ENCODE results near the gene TAMALIN.

The TAMALIN gene

GRCh38 chr12:52033446-52034140 is 26.8 kb downstream of the TAMALIN start:
- Histone ChIP-seq H3K27ac (ENCODE audit: insufficient read depth, low read length, poor library complexity, severe bottlenecking) (peak overlapping the region; percentile 73), H3K4me1 (ENCODE audit: control insufficient read depth, insufficient read depth, low read length, poor library complexity, severe bottlenecking) (peaks cover 24% of the 10 kb centered on the region), H3K27me3 (replicated peaks; ENCODE audit: control insufficient read depth, insufficient read depth, low read length, poor library complexity, severe bottlenecking) (no peaks in the 10 kb centered on the region), H3K9me3 (ENCODE audit: control insufficient read depth, low read length) (no peaks in the 10 kb centered on the region), H3K4me3 (ENCODE audit: insufficient read depth, low read depth, low read length, poor library complexity, severe bottlenecking) (peak overlapping the region; percentile 41), H3K36me3 (ENCODE audit: control insufficient read depth, insufficient read depth, low read length) (no peaks in the 10 kb centered on the region)
- no peak for DNase-seq

GRCh38 chr12:52035190-52035589 is 28.4 kb downstream of the TAMALIN start:
- DNase-seq: no peak
- no peak overlapping the region for H3K4me3 ChIP-seq (ENCODE audit: insufficient read depth, low read depth, low read length, poor library complexity, severe bottlenecking)
- no peaks in the 10 kb centered on the region for H3K36me3 ChIP-seq (ENCODE audit: control insufficient read depth, insufficient read depth, low read length)
- H3K27ac ChIP-seq (ENCODE audit: insufficient read depth, low read length, poor library complexity, severe bottlenecking): no peak overlapping the region
- peaks cover 24% of the 10 kb centered on the region for H3K4me1 ChIP-seq (ENCODE audit: control insufficient read depth, insufficient read depth, low read length, poor library complexity, severe bottlenecking)
- no peaks in the 10 kb centered on the region for H3K9me3 ChIP-seq (ENCODE audit: control insufficient read depth, low read length)
- H3K27me3 ChIP-seq (replicated peaks; ENCODE audit: control insufficient read depth, insufficient read depth, low read length, poor library complexity, severe bottlenecking): no peaks in the 10 kb centered on the region

DNA sequence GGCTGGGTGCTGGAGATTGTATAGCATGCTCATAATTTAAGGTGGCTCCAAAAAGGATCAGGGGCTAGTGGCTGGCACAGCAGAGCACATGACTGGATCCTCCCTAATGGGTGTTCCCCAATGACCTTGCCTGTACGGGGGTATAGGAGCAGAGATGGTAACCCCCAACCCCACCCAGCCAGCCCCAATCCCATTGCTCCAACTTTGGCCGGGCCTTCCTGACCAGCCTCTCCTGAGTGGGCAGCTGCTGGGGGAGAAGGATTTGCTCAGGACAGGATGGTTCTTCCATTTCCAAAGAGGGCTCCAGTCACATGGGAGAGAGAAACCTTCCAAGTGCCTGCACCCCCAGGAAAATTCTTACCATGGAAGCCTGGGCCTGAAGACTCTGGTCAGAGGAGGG is 29.2 kb downstream of the TAMALIN start:
- Histone ChIP-seq H3K9me3 (ENCODE audit: control insufficient read depth, low read length) (no peaks in the 10 kb centered on the region), H3K4me1 (ENCODE audit: control insufficient read depth, insufficient read depth, low read length, poor library complexity, severe bottlenecking) (peaks cover 24% of the 10 kb centered on the region), H3K27me3 (replicated peaks; ENCODE audit: control insufficient read depth, insufficient read depth, low read length, poor library complexity, severe bottlenecking) (no peaks in the 10 kb centered on the region), H3K27ac (ENCODE audit: insufficient read depth, low read length, poor library complexity, severe bottlenecking) (no peak overlapping the region), H3K4me3 (ENCODE audit: insufficient read depth, low read depth, low read length, poor library complexity, severe bottlenecking) (no peak overlapping the region), H3K36me3 (ENCODE audit: control insufficient read depth, insufficient read depth, low read length) (no peaks in the 10 kb centered on the region)
- DNase-seq: no peak

DNA sequence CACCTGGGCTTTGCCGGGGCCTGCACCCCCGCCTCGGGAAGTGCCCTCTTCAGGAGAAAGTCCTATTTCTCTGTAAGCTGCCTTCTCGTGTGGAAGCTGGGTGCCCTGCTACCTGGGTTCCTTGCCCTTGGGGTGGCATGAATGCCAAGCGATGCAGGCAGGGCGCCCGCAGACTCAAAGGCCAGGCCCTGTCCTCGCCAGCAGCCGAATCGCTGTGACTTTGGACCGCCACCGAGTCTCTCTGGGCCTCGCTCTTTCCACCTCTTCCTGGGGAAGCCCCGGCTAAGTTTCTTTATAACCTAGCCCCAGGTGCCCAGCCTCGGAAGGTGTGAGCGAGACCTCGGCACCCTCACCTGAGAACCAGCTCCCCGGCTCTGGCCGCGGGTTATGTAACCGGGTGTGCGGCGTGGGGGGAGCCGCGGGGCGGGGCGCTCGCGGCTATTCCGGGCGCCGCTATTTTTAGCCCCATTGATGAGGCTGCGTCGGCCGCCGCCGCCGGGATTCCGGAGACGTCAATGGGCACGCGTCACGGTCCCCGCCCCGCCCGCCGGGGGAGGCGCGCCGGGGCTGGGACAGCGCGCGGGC is 29.9 kb downstream of the TAMALIN start:
- Histone ChIP-seq H3K4me3 (ENCODE audit: insufficient read depth, low read depth, low read length, poor library complexity, severe bottlenecking) (peak overlapping the region; percentile 22), H3K27me3 (replicated peaks; ENCODE audit: control insufficient read depth, insufficient read depth, low read length, poor library complexity, severe bottlenecking) (no peaks in the 10 kb centered on the region), H3K9me3 (ENCODE audit: control insufficient read depth, low read length) (no peaks in the 10 kb centered on the region), H3K27ac (ENCODE audit: insufficient read depth, low read length, poor library complexity, severe bottlenecking) (peak overlapping the region; percentile 54), H3K4me1 (ENCODE audit: control insufficient read depth, insufficient read depth, low read length, poor library complexity, severe bottlenecking) (peaks cover 24% of the 10 kb centered on the region), H3K36me3 (ENCODE audit: control insufficient read depth, insufficient read depth, low read length) (no peaks in the 10 kb centered on the region)
- DNase-seq: peak; percentile 86 to 88 (median 86)

GRCh38 chr12:52037248-52037861 is 30.6 kb downstream of the TAMALIN start:
- Histone ChIP-seq H3K4me3 (ENCODE audit: insufficient read depth, low read depth, low read length, poor library complexity, severe bottlenecking) (peak overlapping the region; percentile 44), H3K27ac (ENCODE audit: insufficient read depth, low read length, poor library complexity, severe bottlenecking) (peak overlapping the region; percentile 3)
- DNase-seq: no peak

DNA sequence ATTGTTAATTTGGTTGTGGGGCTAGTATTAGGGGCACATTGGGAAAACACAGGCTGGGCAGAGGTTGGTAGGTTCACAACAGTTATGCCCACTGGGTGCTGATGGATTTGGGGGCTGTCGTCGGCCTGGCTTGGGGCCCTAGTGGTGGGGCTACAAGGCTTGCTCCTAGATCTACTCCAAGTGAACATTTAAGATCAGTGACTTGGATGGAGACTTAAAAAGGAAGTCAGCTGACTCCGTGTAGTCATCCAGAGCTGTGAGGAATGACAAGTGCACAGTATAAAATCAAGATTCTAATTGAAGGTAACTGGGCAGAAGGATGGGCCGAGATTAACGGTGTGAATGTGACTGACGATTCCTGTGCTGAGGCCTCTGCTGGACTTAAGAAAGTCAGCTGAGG is 31.7 kb downstream of the TAMALIN start:
- H3K4me3 ChIP-seq (ENCODE audit: insufficient read depth, low read depth, low read length, poor library complexity, severe bottlenecking): no peak overlapping the region
- no peaks in the 10 kb centered on the region for H3K27me3 ChIP-seq (replicated peaks; ENCODE audit: control insufficient read depth, insufficient read depth, low read length, poor library complexity, severe bottlenecking)
- no peak for DNase-seq
- peaks cover 26% of the 10 kb centered on the region for H3K4me1 ChIP-seq (ENCODE audit: control insufficient read depth, insufficient read depth, low read length, poor library complexity, severe bottlenecking)
- H3K36me3 ChIP-seq (ENCODE audit: control insufficient read depth, insufficient read depth, low read length): no peaks in the 10 kb centered on the region
- H3K27ac ChIP-seq (ENCODE audit: insufficient read depth, low read length, poor library complexity, severe bottlenecking): no peak overlapping the region
- no peaks in the 10 kb centered on the region for H3K9me3 ChIP-seq (ENCODE audit: control insufficient read depth, low read length)

More at GRCh38 chr12:52037248-52037861, 30.6 kb downstream of the TAMALIN start:
- H3K36me3 ChIP-seq (ENCODE audit: control insufficient read depth, insufficient read depth, low read length): no peaks in the 10 kb centered on the region
- H3K27me3 ChIP-seq (replicated peaks; ENCODE audit: control insufficient read depth, insufficient read depth, low read length, poor library complexity, severe bottlenecking): no peaks in the 10 kb centered on the region
- H3K9me3 ChIP-seq (ENCODE audit: control insufficient read depth, low read length): no peaks in the 10 kb centered on the region
- H3K4me1 ChIP-seq (ENCODE audit: control insufficient read depth, insufficient read depth, low read length, poor library complexity, severe bottlenecking): peaks cover 30% of the 10 kb centered on the region

DNA sequence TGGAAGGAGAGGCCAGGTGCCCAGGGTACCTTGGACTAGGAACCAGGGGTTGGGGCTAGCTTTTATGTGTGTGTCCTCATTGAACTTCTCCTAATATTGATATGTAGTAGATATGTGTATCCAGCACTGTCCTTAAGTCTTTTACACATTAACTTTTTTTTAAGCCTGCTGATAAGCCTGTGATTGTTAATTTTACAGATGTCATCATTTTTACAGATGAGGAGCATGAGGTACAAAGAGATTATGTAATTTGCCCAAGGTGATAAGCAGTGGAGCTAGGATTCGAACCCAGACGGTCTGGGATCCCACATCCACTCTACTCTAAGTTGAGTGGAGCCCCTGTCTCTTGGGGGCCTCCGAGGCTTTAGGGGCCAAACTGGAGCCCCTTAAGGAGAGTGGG is 34.3 kb downstream of the TAMALIN start:
- no peaks in the 10 kb centered on the region for H3K27me3 ChIP-seq (replicated peaks; ENCODE audit: control insufficient read depth, insufficient read depth, low read length, poor library complexity, severe bottlenecking)
- peaks cover 21% of the 10 kb centered on the region for H3K4me1 ChIP-seq (ENCODE audit: control insufficient read depth, insufficient read depth, low read length, poor library complexity, severe bottlenecking)
- no peak overlapping the region for H3K4me3 ChIP-seq (ENCODE audit: insufficient read depth, low read depth, low read length, poor library complexity, severe bottlenecking)
- H3K9me3 ChIP-seq (ENCODE audit: control insufficient read depth, low read length): no peaks in the 10 kb centered on the region
- DNase-seq: no peak
- H3K36me3 ChIP-seq (ENCODE audit: control insufficient read depth, insufficient read depth, low read length): no peaks in the 10 kb centered on the region
- no peak overlapping the region for H3K27ac ChIP-seq (ENCODE audit: insufficient read depth, low read length, poor library complexity, severe bottlenecking)

DNA sequence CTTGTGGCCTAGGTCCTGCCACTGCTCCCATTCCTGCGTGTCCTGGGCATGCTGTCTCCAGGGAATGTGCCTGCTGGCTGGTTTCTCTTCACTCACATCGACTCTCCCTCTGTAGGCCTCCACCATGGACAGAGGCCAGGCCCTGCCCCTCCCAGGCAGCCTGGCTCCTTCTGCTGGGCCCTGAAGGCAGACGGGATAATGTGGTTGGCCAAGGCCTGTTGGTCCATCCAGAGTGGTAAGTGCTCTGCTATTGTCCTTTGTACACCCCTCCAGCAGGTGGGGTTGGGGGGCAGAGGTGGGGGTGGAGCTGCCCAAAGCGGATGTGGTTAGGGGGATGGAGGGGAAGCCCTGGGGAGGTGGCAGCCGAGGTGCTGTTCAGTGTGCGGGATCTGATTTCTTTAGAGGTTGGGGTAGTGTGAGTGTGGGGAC is 35.0 kb downstream of the TAMALIN start:
- Histone ChIP-seq H3K4me1 (ENCODE audit: control insufficient read depth, insufficient read depth, low read length, poor library complexity, severe bottlenecking) (peaks cover 15% of the 10 kb centered on the region), H3K9me3 (ENCODE audit: control insufficient read depth, low read length) (no peaks in the 10 kb centered on the region), H3K27me3 (replicated peaks; ENCODE audit: control insufficient read depth, insufficient read depth, low read length, poor library complexity, severe bottlenecking) (no peaks in the 10 kb centered on the region), H3K36me3 (ENCODE audit: control insufficient read depth, insufficient read depth, low read length) (no peaks in the 10 kb centered on the region), H3K27ac (ENCODE audit: insufficient read depth, low read length, poor library complexity, severe bottlenecking) (no peak overlapping the region), H3K4me3 (ENCODE audit: insufficient read depth, low read depth, low read length, poor library complexity, severe bottlenecking) (no peak overlapping the region)
- DNase-seq: no peak

DNA sequence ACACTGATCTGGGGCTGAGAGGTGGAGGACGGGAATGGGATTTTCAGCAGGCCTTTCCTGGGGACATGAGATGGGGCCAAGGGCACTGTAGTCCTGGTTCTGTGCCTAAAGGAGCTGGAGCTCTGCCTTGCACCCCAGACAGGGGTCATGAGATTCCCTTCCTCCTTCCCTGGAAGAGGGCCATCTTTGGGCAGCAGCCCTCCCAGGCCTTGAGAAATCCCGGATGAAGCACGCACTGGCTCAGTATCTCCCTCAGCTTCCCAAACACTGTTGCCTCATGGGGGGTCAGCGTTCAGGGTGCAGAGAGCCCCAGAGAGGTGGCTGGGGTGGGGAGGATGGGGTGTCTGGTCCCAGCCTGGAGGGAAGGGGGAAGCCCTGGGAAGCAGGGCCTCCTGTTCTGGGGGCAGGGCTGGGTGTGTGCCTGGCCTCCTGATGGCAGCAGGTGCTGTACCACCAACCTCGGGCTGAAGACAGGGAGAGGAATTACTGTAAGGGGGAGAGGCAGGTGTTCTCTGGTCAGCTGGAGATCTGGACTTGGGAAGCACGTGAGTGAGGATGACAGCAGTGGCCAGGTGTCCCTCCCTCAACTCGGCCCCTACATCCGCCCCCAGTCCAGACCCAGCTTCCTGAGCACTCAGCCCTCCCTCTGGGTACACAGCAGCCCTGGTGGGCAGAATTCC is 36.1 kb downstream of the TAMALIN start:
- no peaks in the 10 kb centered on the region for H3K9me3 ChIP-seq (ENCODE audit: control insufficient read depth, low read length)
- H3K27ac ChIP-seq (ENCODE audit: insufficient read depth, low read length, poor library complexity, severe bottlenecking): no peak overlapping the region
- H3K4me1 ChIP-seq (ENCODE audit: control insufficient read depth, insufficient read depth, low read length, poor library complexity, severe bottlenecking): peaks cover 7% of the 10 kb centered on the region

More for the DNA sequence above, 36.1 kb downstream of the TAMALIN start:
- DNase-seq: no peak
- Histone ChIP-seq H3K36me3 (ENCODE audit: control insufficient read depth, insufficient read depth, low read length) (no peaks in the 10 kb centered on the region), H3K27me3 (replicated peaks; ENCODE audit: control insufficient read depth, insufficient read depth, low read length, poor library complexity, severe bottlenecking) (no peaks in the 10 kb centered on the region), H3K4me3 (ENCODE audit: insufficient read depth, low read depth, low read length, poor library complexity, severe bottlenecking) (no peak overlapping the region)

Measured in effector memory CD4-positive, alpha-beta T cell (primary cell).